HG02759 (cell line): Measurements from ENCODE around the gene SCAF4.
"Not testable (repeated sequence)": the region's sequence is repeated elsewhere in the genome, so short reads cannot be mapped to it uniquely, and the experiment has no call there.

ENCODE experiments used
- ATAC-seq: cut with Tn5 transposase; IDR thresholded peaks from one replicate; pipeline ENCODE4 v1.9.1; 2021; ENCODE audit warnings: mild to moderate bottlenecking, moderate library complexity; ENCODE audit not compliant: unreplicated experiment

Gene SCAF4

GRCh38 chr21:31731857-31732596, at the start of gene SCAF4:
SCAF4 (minus strand) TSS chr21:31732118; CDS start chr21:31731692, 426 bp downstream.
- ATAC-seq = peak; percentile 83

GRCh38 chr21:31780944-31781343, 49.0 kb upstream of the SCAF4 start:
- ATAC-seq = no peak

- ATAC-seq = no peak
Observed at GRCh38 chr21:31778546-31778945, 46.6 kb upstream of the SCAF4 start.

GRCh38 chr21:31777857-31778256, 45.9 kb upstream of the SCAF4 start:
- no peak for ATAC-seq

- ATAC-seq = no peak
Observed at GRCh38 chr21:31774031-31774430, 42.1 kb upstream of the SCAF4 start.

- ATAC-seq = peak; percentile 92
Observed at GRCh38 chr21:31772674-31773555, 41.0 kb upstream of the SCAF4 start.

- ATAC-seq = no peak
Observed at GRCh38 chr21:31771685-31772084, 39.8 kb upstream of the SCAF4 start.

GRCh38 chr21:31768710-31769109, 36.8 kb upstream of the SCAF4 start:
- no peak for ATAC-seq

GRCh38 chr21:31766899-31767298, 35.0 kb upstream of the SCAF4 start:
- ATAC-seq = no peak

GRCh38 chr21:31765850-31766249, 33.9 kb upstream of the SCAF4 start:
- not testable (repeated sequence) for ATAC-seq

- no peak for ATAC-seq
Observed at GRCh38 chr21:31760931-31761330, 29.0 kb upstream of the SCAF4 start.

- no peak for ATAC-seq
Observed at GRCh38 chr21:31756787-31757186, 24.9 kb upstream of the SCAF4 start.

GRCh38 chr21:31755027-31755426, 23.1 kb upstream of the SCAF4 start:
- no peak for ATAC-seq

- ATAC-seq = no peak
Observed at GRCh38 chr21:31754708-31754960, 22.7 kb upstream of the SCAF4 start.

- ATAC-seq = no peak
Observed at GRCh38 chr21:31753949-31754707, 22.2 kb upstream of the SCAF4 start.

- ATAC-seq = no peak
Observed at GRCh38 chr21:31752967-31753366, 21.0 kb upstream of the SCAF4 start.

- no peak for ATAC-seq
Observed at GRCh38 chr21:31752352-31752751, 20.4 kb upstream of the SCAF4 start.

GRCh38 chr21:31750843-31751242, 18.9 kb upstream of the SCAF4 start:
- no peak for ATAC-seq

GRCh38 chr21:31744182-31744800, 12.4 kb upstream of the SCAF4 start:
- ATAC-seq = no peak

GRCh38 chr21:31743712-31744111, 11.8 kb upstream of the SCAF4 start:
- no peak for ATAC-seq

GRCh38 chr21:31741116-31741515, 9.2 kb upstream of the SCAF4 start:
- ATAC-seq = no peak
